Measurements from ENCODE around the gene PDZD4.

PDZD4 gene

DNA sequence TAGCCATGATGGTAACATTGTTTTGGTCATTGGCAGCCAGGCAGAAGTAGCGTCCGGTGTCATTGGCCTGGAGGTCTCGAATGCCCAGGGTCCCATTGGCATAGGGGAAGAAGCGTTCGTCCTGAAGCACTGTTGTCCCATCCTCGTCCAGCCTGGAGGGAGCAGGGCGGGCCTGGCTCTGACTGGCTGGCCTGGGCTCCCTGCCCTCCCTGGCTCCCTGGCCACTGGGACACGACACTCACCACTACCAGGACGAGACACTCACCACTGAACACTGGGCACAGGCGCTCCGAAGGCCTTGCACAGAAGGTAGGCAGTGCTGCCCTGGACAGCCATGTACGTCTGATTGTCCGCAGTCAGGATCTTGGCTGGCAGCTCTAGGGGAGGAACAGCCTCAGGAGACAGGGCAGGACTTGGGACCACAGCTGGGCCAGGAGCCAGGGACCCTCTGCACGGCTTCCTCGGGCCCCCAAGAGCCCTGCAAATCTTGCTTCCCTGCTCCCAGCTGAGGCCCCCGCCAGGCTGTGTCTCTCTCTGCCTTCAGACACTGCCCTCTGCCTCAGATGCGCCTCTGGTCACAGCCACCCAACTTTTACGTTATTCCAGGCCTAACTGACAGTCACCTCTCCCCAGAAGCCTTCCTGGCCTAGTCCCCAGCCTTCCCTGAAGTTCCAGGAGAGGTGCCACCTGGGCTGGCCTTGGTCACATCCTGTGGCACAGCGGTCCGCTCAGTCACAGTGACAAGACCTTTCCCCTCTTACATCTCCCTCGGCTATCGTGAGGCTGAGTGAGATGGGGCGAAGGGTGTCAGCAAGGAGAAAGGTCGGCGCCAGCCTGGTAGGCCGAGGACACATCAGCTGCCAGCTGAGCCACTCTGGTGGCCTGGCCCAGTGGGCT, 38.5 kb upstream of the PDZD4 start:
- FAIRE-seq (no peak), DNase-seq (ENCODE audit: insufficient read length, low spot score) (no peak)

GRCh38 chrX:153867671-153868070, 37.3 kb upstream of the PDZD4 start:
- FAIRE-seq (no peak), DNase-seq (ENCODE audit: insufficient read length, low spot score) (no peak)

DNA sequence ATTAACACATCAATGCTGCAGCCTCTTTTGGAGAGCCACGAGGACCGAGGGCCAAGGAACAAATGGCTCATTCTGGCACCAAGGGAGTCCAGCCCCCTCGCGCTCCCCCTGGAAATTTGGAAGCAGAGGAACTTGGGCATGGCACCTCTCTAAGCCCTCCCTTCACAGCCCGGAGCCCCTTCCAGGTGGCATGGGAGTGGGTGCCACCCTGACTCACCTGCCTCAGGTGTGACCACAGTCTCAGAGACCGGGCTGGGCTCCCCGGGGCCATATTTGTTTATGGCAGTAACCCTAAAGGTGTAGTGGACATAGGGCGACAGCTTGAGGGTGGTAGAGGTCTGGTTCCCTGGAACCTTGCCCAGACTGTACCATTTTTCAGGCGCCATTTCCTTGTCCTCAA, 36.8 kb upstream of the PDZD4 start:
- FAIRE-seq (no peak), DNase-seq (ENCODE audit: insufficient read length, low spot score) (no peak)

DNA sequence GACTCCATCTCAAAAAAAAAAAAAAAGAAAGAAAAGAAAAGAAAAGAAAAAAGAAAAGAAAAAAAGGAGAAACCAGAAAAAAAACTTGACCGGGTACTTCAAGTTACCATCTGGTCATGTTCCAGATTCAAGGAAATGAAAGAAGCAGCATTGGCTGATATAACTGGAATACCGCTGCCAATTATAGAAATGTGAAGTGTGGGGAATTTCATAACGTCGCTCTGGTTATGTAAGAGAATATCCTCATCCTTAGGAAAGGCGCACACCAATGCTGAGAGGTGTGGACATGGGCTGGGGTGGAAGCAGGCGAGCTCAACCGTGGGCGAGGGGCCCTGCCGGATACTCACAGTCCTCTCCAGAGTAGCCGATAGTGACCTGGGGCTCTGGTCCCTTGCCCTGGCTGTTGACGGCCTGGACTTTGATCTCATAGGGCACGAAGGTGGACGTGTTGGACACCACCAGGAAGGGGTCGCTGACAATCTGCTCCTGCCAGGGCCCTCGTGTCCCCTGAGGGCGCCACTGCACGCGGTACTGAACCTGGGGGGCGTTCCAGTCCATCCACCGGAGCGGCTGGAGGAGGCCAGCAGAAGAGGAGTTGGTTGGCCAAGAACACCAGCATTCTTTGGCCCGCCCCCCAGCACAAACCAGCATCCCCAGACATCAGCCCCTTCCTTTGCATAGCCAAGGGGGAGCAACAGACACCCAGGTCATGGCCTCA, 36.1 kb upstream of the PDZD4 start:
- FAIRE-seq, result no peak
- DNase-seq (ENCODE audit: insufficient read length, low spot score), result no peak

GRCh38 chrX:153865685-153866084, 35.3 kb upstream of the PDZD4 start:
- no peak for FAIRE-seq
- DNase-seq (ENCODE audit: insufficient read length, low spot score), result no peak

GRCh38 chrX:153865321-153865580, 34.9 kb upstream of the PDZD4 start:
- FAIRE-seq, result no peak
- DNase-seq (ENCODE audit: insufficient read length, low spot score), result no peak

- DNase-seq (ENCODE audit: insufficient read length, low spot score), result no peak
- no peak for FAIRE-seq
These were observed 34.4 kb upstream of the PDZD4 start for GRCh38 chrX:153864561-153865320.

- DNase-seq (ENCODE audit: insufficient read length, low spot score) (no peak), FAIRE-seq (no peak)
These were observed 33.8 kb upstream of the PDZD4 start for GRCh38 chrX:153864101-153864500.

DNA sequence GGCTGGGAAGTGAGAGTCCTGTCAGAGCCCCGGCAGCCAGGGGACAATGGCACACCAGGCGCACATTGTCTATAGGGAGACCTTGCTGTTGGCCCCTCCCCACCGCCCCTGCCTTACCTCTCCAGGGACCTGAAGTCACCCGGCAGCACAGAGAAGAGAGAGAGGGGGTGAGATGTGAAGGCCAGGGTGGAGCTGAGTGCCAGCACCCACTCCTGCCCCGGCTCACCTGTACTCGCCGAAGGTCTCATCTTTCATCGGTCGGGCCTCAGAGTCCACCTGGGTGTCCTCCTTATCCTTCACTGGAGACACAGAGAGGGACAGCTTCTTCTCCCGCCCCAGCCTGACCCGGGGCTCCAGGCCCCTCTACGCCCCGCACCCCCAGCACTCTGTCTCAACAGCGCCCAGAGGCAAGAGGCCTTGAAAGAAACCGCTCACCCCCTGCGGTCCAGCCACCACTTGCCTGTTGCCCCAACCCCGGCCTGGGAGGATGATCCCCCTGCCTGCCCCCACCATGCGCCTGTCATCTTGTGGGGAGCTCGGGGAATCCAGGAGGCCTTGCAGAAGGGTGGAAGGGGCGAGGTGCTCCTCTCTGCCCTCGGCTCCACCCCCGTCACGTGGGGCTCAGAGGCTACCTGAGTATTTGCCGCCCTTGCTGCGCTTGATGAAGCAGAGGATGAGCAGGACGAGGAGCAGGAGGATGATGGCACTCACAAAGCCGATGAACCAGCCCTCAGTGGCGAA, 33.1 kb upstream of the PDZD4 start:
- FAIRE-seq (no peak), DNase-seq (ENCODE audit: insufficient read length, low spot score) (no peak)

DNA sequence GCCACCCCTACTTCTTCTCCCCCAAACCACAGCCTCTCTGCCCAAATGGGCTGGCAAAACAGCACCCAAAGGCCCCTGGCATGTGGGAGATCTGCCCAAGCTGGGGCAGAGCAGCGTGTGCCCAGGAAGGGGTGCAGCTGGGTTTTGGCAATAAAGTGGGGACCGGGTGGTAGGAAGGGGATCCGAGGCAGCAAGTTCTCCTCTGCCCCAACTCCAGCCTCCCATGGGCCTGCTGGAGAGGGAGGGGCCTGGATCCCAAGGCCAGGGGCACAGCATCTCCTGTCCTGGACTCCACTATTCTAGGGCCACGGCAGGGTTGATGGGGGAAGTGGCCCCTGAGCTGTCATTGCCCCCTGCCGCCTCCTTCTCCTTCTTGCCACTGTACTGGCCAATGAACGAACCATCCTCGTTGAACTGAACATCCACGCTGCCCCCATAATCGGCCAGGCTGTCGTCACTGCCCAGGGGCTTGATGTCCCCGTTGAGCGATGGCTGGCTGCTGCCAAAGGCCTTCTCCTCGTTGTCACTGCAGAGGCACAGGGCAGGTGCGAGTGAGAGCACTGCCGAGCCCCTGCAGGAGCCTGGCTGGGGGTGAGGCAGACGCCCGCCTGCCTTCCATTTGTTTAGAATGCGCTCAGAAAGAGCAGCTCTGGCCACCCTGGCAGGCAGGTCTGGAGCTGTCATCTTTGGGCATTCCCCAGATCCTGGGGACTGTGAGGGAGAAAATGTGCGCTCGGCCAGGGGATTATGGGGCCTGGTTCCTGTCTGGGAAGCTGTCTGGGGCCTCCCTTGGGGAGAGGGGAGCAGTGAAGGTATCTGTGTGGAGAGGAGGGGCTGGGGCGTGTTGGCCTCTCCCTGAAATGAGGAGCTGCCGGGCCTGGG, 32.3 kb upstream of the PDZD4 start:
- DNase-seq (ENCODE audit: insufficient read length, low spot score) (no peak), FAIRE-seq (no peak)

DNA sequence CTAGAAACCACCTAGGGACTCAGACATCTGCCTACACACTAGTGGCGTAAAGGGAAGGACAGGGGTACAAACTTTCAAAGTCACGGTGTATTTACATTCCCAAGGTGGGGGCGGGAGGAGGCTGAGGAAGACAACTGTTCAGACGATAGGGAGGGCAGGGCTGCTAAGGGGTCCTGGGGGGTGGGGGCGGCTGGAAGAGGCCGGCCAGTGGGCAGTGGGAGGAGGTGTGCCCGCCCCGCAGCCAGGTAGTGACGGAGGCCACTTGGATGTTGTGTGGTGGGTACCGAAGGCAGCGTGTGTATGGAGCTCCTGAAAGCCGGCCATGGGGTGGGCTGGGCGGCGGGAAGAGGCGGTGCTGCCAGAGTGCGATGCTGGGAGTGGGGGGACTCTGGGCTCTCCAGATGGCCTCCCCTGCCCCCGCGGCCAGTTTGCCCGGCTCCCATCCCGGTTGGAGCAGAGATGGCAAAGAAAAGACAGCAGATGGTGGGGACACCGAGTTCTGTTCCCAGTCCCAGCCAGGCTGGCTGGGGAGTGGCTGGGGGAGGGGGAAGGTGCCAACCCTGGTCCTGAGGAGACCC, 31.5 kb upstream of the PDZD4 start:
- FAIRE-seq, result no peak

DNA sequence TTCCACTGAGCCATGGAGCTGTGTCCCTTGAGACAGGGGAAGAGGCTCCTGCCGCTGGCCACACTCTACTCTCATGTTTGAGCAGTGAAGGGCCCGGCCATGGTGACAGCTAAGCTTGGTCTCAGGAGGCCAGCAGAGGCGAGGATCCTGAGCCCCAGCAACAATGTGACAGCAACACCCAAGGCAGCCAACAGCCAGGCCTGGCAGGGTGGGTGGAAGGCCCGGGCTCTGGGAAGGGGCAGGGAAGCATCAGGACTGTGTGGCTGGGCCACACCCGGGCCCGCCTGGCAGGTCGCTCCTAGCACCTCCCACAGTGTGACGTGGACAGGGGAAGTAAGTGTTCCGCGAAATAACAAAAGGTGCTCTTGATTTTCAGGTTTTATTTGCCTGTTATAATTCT, 30.8 kb upstream of the PDZD4 start:
- no peak for DNase-seq (ENCODE audit: insufficient read length, low spot score)
- no peak for FAIRE-seq

More for the DNA sequence above, 31.5 kb upstream of the PDZD4 start:
- DNase-seq (ENCODE audit: insufficient read length, low spot score), result no peak

- FAIRE-seq, result no peak
- no peak for DNase-seq (ENCODE audit: insufficient read length, low spot score)
These were observed 27.1 kb upstream of the PDZD4 start for GRCh38 chrX:153857348-153857903.

DNA sequence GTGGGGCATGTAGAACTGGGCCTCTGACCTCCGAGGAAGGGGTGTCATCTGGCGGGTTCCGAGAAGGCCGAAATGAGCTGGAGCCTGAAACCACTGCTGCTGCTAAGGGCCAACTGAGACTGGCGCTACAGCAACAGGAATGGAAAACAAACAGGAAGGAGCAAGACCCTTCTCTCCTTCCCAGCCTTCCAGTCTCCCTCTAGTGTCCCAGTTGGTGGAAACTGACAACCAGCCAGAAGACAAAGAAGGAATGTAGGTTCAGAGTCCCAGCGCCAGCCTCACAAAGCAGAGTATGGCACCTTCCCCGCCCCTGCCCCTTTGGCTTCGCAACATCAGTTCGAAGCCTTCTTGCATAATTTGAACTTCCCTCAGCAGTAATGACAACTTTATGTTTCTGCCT, 24.4 kb upstream of the PDZD4 start:
- no peak for DNase-seq (ENCODE audit: insufficient read length, low spot score)
- no peak for FAIRE-seq

GRCh38 chrX:153853902-153854267, 23.5 kb upstream of the PDZD4 start:
- DNase-seq (ENCODE audit: insufficient read length, low spot score) (no peak), FAIRE-seq (no peak)

- DNase-seq (ENCODE audit: insufficient read length, low spot score) (no peak), FAIRE-seq (no peak)
These were observed 23.0 kb upstream of the PDZD4 start for GRCh38 chrX:153853180-153853901.

DNA sequence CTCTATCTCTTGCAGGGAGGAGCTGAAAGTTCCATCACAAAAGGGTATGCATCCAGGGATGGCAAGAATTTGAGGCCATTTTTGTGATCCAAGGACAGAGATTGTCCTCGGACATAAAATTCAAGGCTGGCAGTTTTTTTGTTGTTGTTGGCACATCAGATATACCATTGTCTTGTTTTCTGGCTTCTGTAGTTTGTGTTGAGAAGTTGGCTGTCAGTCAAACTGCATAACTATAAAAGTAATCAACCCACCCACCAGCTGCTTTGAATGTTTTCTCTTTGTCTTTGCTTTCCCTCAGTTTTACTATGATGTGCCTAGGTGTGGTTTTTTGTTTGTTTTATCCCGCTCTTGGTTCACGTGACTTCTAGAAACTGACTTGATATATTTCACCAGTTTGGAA, 21.6 kb upstream of the PDZD4 start:
- DNase-seq (ENCODE audit: insufficient read length, low spot score) (no peak), FAIRE-seq (no peak)

DNA sequence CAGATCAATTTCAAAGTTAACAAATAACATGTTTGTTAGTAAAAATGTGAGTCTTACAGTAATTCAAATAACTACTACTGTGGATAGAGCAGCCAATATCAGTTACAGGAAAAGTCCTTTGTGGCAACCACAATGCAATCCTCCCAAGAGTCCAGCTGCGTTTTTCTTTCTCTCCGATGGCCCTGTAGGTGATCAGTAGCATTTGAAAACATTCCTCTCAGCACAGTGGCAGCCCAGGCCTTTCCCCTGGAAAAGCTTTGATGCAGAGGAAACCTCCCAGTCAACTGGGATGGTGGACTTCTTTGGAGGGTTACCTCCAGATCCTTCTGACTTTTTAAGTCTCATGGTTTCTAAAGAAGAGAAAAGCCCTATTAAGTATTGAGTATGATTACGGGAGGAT, 18.0 kb upstream of the PDZD4 start:
- DNase-seq (ENCODE audit: insufficient read length, low spot score) (no peak), FAIRE-seq (no peak)

- FAIRE-seq (no peak), DNase-seq (ENCODE audit: insufficient read length, low spot score) (no peak)
These were observed 15.5 kb upstream of the PDZD4 start for GRCh38 chrX:153845842-153846241.

Measured in GM19239 (cell line).